Liver (tissue), 3 donors: Measurements from ENCODE around the gene EEF1B2.
"Not testable (repeated sequence)": the region's sequence is repeated elsewhere in the genome, so short reads cannot be mapped to it uniquely, and the experiment has no call there.

Source experiments
- CTCF ChIP-seq: fragments of 150-350 bp; IDR thresholded peaks from 2 replicates; pipeline ENCODE4 v1.5.1; 2017; ENCODE audit warnings: improper control_type of control experiment, low read depth, low read length; ENCODE audit not compliant: missing input control
- FOXA1 ChIP-seq: IDR thresholded peaks from 2 replicates; pipeline ENCODE4 v1.6.1; 2016; ENCODE audit warnings: antibody characterized with exemption
- GABPA ChIP-seq, 2 donors: IDR thresholded peaks in 1 of 2; conservative IDR thresholded peaks in 1 of 2; 2 replicates each; pipeline ENCODE4 v1.6.1; 2016; ENCODE audit warnings: antibody characterized with exemption in 2 of 2, mild to moderate bottlenecking in 1 of 2, moderate library complexity in 1 of 2
- JUND ChIP-seq, 2 donors: IDR thresholded peaks; 2 replicates each; pipeline ENCODE4 v1.6.1; 2016; ENCODE audit warnings: antibody characterized with exemption in 2 of 2
- MAX ChIP-seq: IDR thresholded peaks from 2 replicates; pipeline ENCODE4 v1.6.1; 2016; ENCODE audit warnings: antibody characterized with exemption
- RAD21 ChIP-seq, 2 donors: IDR thresholded peaks; 2 replicates each; pipeline ENCODE4 v1.6.1; 2016; ENCODE audit warnings: antibody characterized with exemption in 2 of 2, mild to moderate bottlenecking in 2 of 2
- REST ChIP-seq: IDR thresholded peaks from 2 replicates; pipeline ENCODE4 v1.6.1; 2016; ENCODE audit warnings: antibody characterized with exemption, mild to moderate bottlenecking
- SP1 ChIP-seq: IDR thresholded peaks from 2 replicates; pipeline ENCODE4 v1.6.1; 2018; ENCODE audit warnings: antibody characterized with exemption, mild to moderate bottlenecking
- TAF1 ChIP-seq: conservative IDR thresholded peaks from 2 replicates; pipeline ENCODE4 v1.6.1; 2016; ENCODE audit warnings: antibody characterized with exemption, mild to moderate bottlenecking
- YY1 ChIP-seq: IDR thresholded peaks from 2 replicates; pipeline ENCODE4 v1.6.1; 2016; ENCODE audit warnings: antibody characterized with exemption, mild to moderate bottlenecking
- ZBTB33 ChIP-seq: IDR thresholded peaks from 2 replicates; pipeline ENCODE4 v1.6.1; 2016; ENCODE audit warnings: antibody characterized with exemption
- donor health status: healthy.
- donor health status: healthy.

- TF ChIP-seq REST; TAF1; YY1; CTCF; RAD21 (IDR thresholded peaks at IDR 0.05); SP1; JUND (IDR thresholded peaks at IDR 0.05); MAX; ZBTB33; GABPA (IDR thresholded peaks at IDR 0.05 in 1 of 2, conservative IDR thresholded peaks at IDR 0.05 in 1 of 2); FOXA1: not testable (repeated sequence)
Measured at GRCh38 chr2:206157014-206157413, 2.7 kb upstream of the EEF1B2 start.
